ENCODE data around the gene RANBP3. TPM values are rescaled to one million over a fixed set of nuclear protein-coding genes. Genes with fewer than 3 reads are reported as not detected.

RANBP3 gene
- total RNA-seq, 1 experiment from 2014 or later: 62.4 TPM

DNA sequence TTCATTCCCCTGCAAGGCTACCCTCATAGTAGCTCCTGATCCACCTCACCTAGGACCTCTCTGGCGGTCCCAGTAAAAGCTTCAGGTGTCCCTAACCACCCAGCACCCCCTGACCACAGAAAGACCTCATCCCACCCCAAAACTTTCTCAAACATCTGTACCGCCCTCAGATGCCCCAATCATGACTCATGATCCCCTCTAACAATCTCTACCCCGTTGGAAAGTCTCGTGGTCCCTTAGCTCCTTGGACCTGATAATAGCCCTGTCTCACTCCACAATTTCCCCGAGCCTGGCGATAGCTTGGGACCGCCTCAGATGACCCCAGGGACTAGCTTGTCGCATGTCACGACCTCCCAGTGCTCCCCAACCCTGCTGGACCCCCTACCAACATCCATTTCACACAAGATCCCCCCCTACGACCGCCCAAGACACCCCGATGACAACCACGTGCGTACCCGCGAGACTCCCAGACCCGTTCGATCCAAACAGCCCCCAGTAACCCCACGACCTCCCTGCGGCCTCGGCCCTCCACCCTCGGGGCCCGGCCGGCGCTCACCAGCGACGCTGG lies 74.8 kb downstream of the RANBP3 start:
- H3K9me3 ChIP-seq (ENCODE audit: control insufficient read depth in 1 of 2, insufficient read depth in 1 of 2, low read depth in 1 of 2, low read length in 2 of 2): no peaks in the 10 kb centered on the region
- TF ChIP-seq, protein P1, sequence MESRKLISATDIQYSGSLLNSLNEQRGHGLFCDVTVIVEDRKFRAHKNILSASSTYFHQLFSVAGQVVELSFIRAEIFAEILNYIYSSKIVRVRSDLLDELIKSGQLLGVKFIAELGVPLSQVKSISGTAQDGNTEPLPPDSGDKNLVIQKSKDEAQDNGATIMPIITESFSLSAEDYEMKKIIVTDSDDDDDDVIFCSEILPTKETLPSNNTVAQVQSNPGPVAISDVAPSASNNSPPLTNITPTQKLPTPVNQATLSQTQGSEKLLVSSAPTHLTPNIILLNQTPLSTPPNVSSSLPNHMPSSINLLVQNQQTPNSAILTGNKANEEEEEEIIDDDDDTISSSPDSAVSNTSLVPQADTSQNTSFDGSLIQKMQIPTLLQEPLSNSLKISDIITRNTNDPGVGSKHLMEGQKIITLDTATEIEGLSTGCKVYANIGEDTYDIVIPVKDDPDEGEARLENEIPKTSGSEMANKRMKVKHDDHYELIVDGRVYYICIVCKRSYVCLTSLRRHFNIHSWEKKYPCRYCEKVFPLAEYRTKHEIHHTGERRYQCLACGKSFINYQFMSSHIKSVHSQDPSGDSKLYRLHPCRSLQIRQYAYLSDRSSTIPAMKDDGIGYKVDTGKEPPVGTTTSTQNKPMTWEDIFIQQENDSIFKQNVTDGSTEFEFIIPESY (IDR thresholded peaks at IDR 0.05; ENCODE audit: extremely low read depth, insufficient replicate concordance, low read length): no peak
- no peak for TF ChIP-seq ELF1 (IDR thresholded peaks at IDR 0.05; ENCODE audit: borderline replicate concordance, low read depth)
- TF ChIP-seq POLR2A (IDR thresholded peaks at IDR 0.05; ENCODE audit: borderline replicate concordance, extremely low read depth, insufficient read depth, insufficient read length): no peak
- TF ChIP-seq RAD21 (IDR thresholded peaks at IDR 0.05; ENCODE audit: low read depth): no peak
- TF ChIP-seq, protein P2, sequence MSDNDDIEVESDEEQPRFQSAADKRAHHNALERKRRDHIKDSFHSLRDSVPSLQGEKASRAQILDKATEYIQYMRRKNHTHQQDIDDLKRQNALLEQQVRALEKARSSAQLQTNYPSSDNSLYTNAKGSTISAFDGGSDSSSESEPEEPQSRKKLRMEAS (IDR thresholded peaks at IDR 0.05): no peak
- TF ChIP-seq, protein P3, sequence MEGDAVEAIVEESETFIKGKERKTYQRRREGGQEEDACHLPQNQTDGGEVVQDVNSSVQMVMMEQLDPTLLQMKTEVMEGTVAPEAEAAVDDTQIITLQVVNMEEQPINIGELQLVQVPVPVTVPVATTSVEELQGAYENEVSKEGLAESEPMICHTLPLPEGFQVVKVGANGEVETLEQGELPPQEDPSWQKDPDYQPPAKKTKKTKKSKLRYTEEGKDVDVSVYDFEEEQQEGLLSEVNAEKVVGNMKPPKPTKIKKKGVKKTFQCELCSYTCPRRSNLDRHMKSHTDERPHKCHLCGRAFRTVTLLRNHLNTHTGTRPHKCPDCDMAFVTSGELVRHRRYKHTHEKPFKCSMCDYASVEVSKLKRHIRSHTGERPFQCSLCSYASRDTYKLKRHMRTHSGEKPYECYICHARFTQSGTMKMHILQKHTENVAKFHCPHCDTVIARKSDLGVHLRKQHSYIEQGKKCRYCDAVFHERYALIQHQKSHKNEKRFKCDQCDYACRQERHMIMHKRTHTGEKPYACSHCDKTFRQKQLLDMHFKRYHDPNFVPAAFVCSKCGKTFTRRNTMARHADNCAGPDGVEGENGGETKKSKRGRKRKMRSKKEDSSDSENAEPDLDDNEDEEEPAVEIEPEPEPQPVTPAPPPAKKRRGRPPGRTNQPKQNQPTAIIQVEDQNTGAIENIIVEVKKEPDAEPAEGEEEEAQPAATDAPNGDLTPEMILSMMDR (IDR thresholded peaks at IDR 0.05 in 2 of 3, conservative IDR thresholded peaks at IDR 0.05 in 1 of 3; ENCODE audit: borderline replicate concordance in 1 of 3, insufficient read depth in 1 of 3, low read depth in 2 of 3, low read length in 2 of 3): no peak
- TF ChIP-seq EGR1 (IDR thresholded peaks at IDR 0.05; ENCODE audit: low read depth): no peak
- no peak for TF ChIP-seq EZH2 (IDR thresholded peaks at IDR 0.05)
- no peak for TF ChIP-seq ZNF274 (IDR thresholded peaks at IDR 0.05; ENCODE audit: low read depth, low read length)
- no peak for TF ChIP-seq EZH2phosphoT487 (IDR thresholded peaks at IDR 0.05; ENCODE audit: borderline replicate concordance)
- no peak for TF ChIP-seq SIN3A (IDR thresholded peaks at IDR 0.05; ENCODE audit: low read depth)
- TF ChIP-seq, protein P4, sequence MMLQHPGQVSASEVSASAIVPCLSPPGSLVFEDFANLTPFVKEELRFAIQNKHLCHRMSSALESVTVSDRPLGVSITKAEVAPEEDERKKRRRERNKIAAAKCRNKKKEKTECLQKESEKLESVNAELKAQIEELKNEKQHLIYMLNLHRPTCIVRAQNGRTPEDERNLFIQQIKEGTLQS (IDR thresholded peaks at IDR 0.05): no peak
- no peak for TF ChIP-seq YY1 (IDR thresholded peaks at IDR 0.05; ENCODE audit: extremely low read depth, insufficient replicate concordance, low read depth, low read length)
- TF ChIP-seq TCF7L2 (IDR thresholded peaks at IDR 0.05; ENCODE audit: borderline replicate concordance, extremely low read depth, insufficient read depth, insufficient read length): no peak
- no peak for TF ChIP-seq SRF (IDR thresholded peaks at IDR 0.05; ENCODE audit: low read depth)
- TF ChIP-seq POLR2AphosphoS5 (IDR thresholded peaks at IDR 0.05; ENCODE audit: low read depth, low read length): no peak
- TF ChIP-seq CEBPB (IDR thresholded peaks at IDR 0.05; ENCODE audit: low read depth): no peak
- TF ChIP-seq, protein P5, sequence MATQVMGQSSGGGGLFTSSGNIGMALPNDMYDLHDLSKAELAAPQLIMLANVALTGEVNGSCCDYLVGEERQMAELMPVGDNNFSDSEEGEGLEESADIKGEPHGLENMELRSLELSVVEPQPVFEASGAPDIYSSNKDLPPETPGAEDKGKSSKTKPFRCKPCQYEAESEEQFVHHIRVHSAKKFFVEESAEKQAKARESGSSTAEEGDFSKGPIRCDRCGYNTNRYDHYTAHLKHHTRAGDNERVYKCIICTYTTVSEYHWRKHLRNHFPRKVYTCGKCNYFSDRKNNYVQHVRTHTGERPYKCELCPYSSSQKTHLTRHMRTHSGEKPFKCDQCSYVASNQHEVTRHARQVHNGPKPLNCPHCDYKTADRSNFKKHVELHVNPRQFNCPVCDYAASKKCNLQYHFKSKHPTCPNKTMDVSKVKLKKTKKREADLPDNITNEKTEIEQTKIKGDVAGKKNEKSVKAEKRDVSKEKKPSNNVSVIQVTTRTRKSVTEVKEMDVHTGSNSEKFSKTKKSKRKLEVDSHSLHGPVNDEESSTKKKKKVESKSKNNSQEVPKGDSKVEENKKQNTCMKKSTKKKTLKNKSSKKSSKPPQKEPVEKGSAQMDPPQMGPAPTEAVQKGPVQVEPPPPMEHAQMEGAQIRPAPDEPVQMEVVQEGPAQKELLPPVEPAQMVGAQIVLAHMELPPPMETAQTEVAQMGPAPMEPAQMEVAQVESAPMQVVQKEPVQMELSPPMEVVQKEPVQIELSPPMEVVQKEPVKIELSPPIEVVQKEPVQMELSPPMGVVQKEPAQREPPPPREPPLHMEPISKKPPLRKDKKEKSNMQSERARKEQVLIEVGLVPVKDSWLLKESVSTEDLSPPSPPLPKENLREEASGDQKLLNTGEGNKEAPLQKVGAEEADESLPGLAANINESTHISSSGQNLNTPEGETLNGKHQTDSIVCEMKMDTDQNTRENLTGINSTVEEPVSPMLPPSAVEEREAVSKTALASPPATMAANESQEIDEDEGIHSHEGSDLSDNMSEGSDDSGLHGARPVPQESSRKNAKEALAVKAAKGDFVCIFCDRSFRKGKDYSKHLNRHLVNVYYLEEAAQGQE (IDR thresholded peaks at IDR 0.05; ENCODE audit: low read depth): no peak
- no peak for TF ChIP-seq JUND (IDR thresholded peaks at IDR 0.05)
- ChIA-PET POLR2A (interaction anchor here (1.4 to 2.0 kb wide), 4 partner anchors 12 to 183 kb away, joined by 5 to 34 read pairs (median 8); partner anchors contain the start of genes CATSPERD, DUS3L and LONP1), RAD21 (ENCODE audit: low non-redundant PET in 1 of 2, low total read pairs in 2 of 2, uncharacterized antibody in 2 of 2, unreplicated experiment in 2 of 2) (interaction anchor here in 1 of 2 experiments (1.8 kb wide), 1 partner anchor 99 kb away, joined by 6 read pairs; the partner anchor contains the start of gene NRTN), CTCF (interaction anchor here (1.2 to 2.3 kb wide), 3 partner anchors 75 to 99 kb away, joined by 5 to 37 read pairs (median 7); partner anchors contain the start of genes NRTN and RANBP3)
- H3K9me2 ChIP-seq (ENCODE audit: insufficient read depth): no peaks in the 10 kb centered on the region
- no peaks in the 10 kb centered on the region for H4K20me1 ChIP-seq (ENCODE audit: insufficient read depth)
- peaks cover 9 to 24% of the 10 kb centered on the region in 2 experiments; a peak in 3 of 4 replicates for H3K4me1 ChIP-seq (ENCODE audit: control insufficient read depth in 1 of 2, insufficient read depth in 2 of 2, low read length in 2 of 2)
- no peaks in the 10 kb centered on the region for H3K27me3 ChIP-seq (ENCODE audit: insufficient read depth, low read length)
- no peak overlapping the region for H2AFZ ChIP-seq (ENCODE audit: low read depth, low read length, poor library complexity, severe bottlenecking)
- peaks cover 48% of the 10 kb centered on the region for H3K79me2 ChIP-seq (ENCODE audit: insufficient read depth, low read length)
- ATAC-seq: no peak
- intact Hi-C loops (cut with micrococcal nuclease): no loop called here
- peak overlapping the region; percentile 100 for H3K4me3 ChIP-seq (replicated peaks in 1 of 2; ENCODE audit: low read depth in 1 of 2, low read length in 2 of 2)
- H3K36me3 ChIP-seq (ENCODE audit: control insufficient read depth in 1 of 2, insufficient read depth in 2 of 2, low read length in 2 of 2): peaks cover 0 to 5% of the 10 kb centered on the region in 2 experiments; a peak in 3 of 4 replicates
- peak overlapping the region; percentile 100 for H3K9ac ChIP-seq (ENCODE audit: low read length)
- peak overlapping the region; percentile 88 for H3K4me2 ChIP-seq (ENCODE audit: low read length)
- peak overlapping the region; percentile 94 for H3K27ac ChIP-seq (ENCODE audit: low read depth, low read length)
- BruUV-seq (replicated peaks): TSS peak; percentile 77
- no peak for DNase-seq (ENCODE audit: low read depth, low spot score)

Measured in HCT116 (cell line).